ENCODE measurements around the gene MBOAT2.
"Not testable (repeated sequence)": the region's sequence is repeated elsewhere in the genome, so short reads cannot be mapped to it uniquely, and the experiment has no call there.

MBOAT2 gene

GRCh38 chr2:9003616-9004337 lies at the start of gene MBOAT2:
TSS of gene MBOAT2 (minus strand) at chr2:9003684. CDS start at chr2:9003614, 70 bp downstream.
- TF ChIP-seq, protein P1, sequence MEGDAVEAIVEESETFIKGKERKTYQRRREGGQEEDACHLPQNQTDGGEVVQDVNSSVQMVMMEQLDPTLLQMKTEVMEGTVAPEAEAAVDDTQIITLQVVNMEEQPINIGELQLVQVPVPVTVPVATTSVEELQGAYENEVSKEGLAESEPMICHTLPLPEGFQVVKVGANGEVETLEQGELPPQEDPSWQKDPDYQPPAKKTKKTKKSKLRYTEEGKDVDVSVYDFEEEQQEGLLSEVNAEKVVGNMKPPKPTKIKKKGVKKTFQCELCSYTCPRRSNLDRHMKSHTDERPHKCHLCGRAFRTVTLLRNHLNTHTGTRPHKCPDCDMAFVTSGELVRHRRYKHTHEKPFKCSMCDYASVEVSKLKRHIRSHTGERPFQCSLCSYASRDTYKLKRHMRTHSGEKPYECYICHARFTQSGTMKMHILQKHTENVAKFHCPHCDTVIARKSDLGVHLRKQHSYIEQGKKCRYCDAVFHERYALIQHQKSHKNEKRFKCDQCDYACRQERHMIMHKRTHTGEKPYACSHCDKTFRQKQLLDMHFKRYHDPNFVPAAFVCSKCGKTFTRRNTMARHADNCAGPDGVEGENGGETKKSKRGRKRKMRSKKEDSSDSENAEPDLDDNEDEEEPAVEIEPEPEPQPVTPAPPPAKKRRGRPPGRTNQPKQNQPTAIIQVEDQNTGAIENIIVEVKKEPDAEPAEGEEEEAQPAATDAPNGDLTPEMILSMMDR (IDR thresholded peaks at IDR 0.05) = no peak
- Histone ChIP-seq H3K4me3 (ENCODE audit: low read depth, low read length) (peak within 1 kb of the TSS; percentile 89), H3K27me3 (ENCODE audit: control insufficient read depth, insufficient read depth, low read length) (no peaks in the 10 kb centered on the region), H3K27ac (peak within 1 kb of the TSS; percentile 73), H3K4me1 (peaks cover 4% of the 10 kb centered on the region), H3K9me3 (ENCODE audit: control insufficient read depth, low read length) (no peaks in the 10 kb centered on the region), H3K9ac (peak within 1 kb of the TSS; percentile 85), H3K79me2 (peaks cover 16% of the 10 kb centered on the region), H3K36me3 (ENCODE audit: control insufficient read depth, insufficient read depth, low read length) (no peaks in the 10 kb centered on the region), H3K4me2 (ENCODE audit: low read length) (peak within 1 kb of the TSS; percentile 81), H2AFZ (peak within 1 kb of the TSS; percentile 93)

DNA sequence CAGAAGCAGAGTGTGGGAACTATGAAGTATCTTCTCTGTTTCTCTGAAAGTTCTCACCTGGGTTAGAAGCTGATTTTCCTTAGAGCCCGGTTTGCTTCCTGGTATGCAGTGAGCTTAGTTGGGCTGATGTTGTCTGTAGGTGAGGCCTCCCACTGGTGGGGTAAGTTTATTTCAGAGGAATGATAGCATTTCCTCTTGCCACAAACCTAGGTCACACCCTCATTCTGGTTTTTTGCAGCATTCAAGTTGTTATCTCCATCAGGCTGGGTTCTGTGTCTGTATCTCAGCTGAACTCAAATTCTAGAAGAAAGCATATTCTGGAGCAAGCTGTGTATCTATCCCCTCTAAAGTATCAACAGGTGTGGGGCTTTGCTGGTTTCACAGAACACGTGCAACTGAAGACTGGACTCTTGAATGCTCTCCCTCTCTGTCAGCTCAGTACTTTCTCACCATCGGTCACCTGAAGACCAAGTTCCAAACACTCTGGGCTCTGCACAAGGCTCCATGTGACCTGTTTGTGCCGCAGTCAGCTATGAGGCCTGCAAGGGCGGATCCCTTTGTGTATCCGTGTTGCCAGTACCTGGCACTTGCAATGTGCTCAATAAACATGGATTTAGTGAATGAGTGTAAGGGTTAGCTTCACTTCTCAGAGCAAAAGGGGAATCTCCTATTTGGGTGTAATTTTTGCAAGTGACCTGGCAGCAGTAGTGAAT lies 49.5 kb upstream of the MBOAT2 start:
- Histone ChIP-seq H3K79me2 (no peaks in the 10 kb centered on the region), H3K27me3 (ENCODE audit: control insufficient read depth, insufficient read depth, low read length) (no peaks in the 10 kb centered on the region), H3K4me3 (ENCODE audit: low read depth, low read length) (no peak overlapping the region), H3K9ac (no peak overlapping the region), H3K27ac (no peak overlapping the region), H3K36me3 (ENCODE audit: control insufficient read depth, insufficient read depth, low read length) (no peaks in the 10 kb centered on the region), H3K4me2 (ENCODE audit: low read length) (no peak overlapping the region), H3K9me3 (ENCODE audit: control insufficient read depth, low read length) (no peaks in the 10 kb centered on the region), H3K4me1 (peaks cover 7% of the 10 kb centered on the region), H2AFZ (no peak overlapping the region)
- TF ChIP-seq, protein P1 (IDR thresholded peaks at IDR 0.05) = no peak

GRCh38 chr2:9051451-9051850 lies 48.0 kb upstream of the MBOAT2 start:
- H3K79me2 ChIP-seq; H2AFZ ChIP-seq; H3K4me1 ChIP-seq; H3K27me3 ChIP-seq (ENCODE audit: control insufficient read depth, insufficient read depth, low read length); H3K9ac ChIP-seq; H3K36me3 ChIP-seq (ENCODE audit: control insufficient read depth, insufficient read depth, low read length); H3K9me3 ChIP-seq (ENCODE audit: control insufficient read depth, low read length); H3K4me3 ChIP-seq (ENCODE audit: low read depth, low read length); H3K4me2 ChIP-seq (ENCODE audit: low read length); H3K27ac ChIP-seq: not testable (repeated sequence)

- H3K27ac ChIP-seq = peak overlapping the region; percentile 60
- H3K9ac ChIP-seq = no peak overlapping the region
- TF ChIP-seq, protein P1 (IDR thresholded peaks at IDR 0.05) = no peak
Measured at GRCh38 chr2:9050122-9050809, 46.8 kb upstream of the MBOAT2 start.

DNA sequence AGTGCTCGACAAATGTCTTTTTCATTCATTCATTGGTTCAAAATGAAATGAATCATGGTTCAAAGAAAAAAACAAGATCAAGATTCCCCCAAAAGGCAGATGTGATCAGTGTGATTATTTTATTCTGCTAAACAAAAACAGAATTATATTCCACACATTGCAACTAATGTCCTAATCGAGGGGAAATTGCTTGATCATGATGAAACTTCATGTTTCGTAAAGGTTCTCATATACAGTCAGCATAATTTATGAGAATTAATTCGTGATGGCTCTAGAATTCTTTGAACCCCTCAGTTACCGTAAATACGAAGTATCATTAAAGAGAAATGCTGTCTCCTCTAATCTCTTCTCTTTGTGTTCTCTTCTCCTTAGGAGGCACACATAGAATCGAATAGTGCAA lies 42.1 kb upstream of the MBOAT2 start:
- TF ChIP-seq, protein P1 (IDR thresholded peaks at IDR 0.05) = no peak
- Histone ChIP-seq H3K27ac (no peak overlapping the region), H3K4me3 (ENCODE audit: low read depth, low read length) (no peak overlapping the region), H2AFZ (no peak overlapping the region), H3K4me1 (peaks cover 7% of the 10 kb centered on the region), H3K27me3 (ENCODE audit: control insufficient read depth, insufficient read depth, low read length) (no peaks in the 10 kb centered on the region), H3K4me2 (ENCODE audit: low read length) (no peak overlapping the region), H3K9me3 (ENCODE audit: control insufficient read depth, low read length) (no peaks in the 10 kb centered on the region), H3K79me2 (no peaks in the 10 kb centered on the region), H3K9ac (no peak overlapping the region), H3K36me3 (ENCODE audit: control insufficient read depth, insufficient read depth, low read length) (no peaks in the 10 kb centered on the region)

More at GRCh38 chr2:9050122-9050809, 46.8 kb upstream of the MBOAT2 start:
- H2AFZ ChIP-seq = peak overlapping the region; percentile 0
- no peaks in the 10 kb centered on the region for H3K9me3 ChIP-seq (ENCODE audit: control insufficient read depth, low read length)
- H3K4me1 ChIP-seq = peaks cover 7% of the 10 kb centered on the region
- peak overlapping the region; percentile 27 for H3K4me3 ChIP-seq (ENCODE audit: low read depth, low read length)
- H3K36me3 ChIP-seq (ENCODE audit: control insufficient read depth, insufficient read depth, low read length) = no peaks in the 10 kb centered on the region
- H3K27me3 ChIP-seq (ENCODE audit: control insufficient read depth, insufficient read depth, low read length) = no peaks in the 10 kb centered on the region
- peak overlapping the region; percentile 56 for H3K4me2 ChIP-seq (ENCODE audit: low read length)
- H3K79me2 ChIP-seq = no peaks in the 10 kb centered on the region

DNA sequence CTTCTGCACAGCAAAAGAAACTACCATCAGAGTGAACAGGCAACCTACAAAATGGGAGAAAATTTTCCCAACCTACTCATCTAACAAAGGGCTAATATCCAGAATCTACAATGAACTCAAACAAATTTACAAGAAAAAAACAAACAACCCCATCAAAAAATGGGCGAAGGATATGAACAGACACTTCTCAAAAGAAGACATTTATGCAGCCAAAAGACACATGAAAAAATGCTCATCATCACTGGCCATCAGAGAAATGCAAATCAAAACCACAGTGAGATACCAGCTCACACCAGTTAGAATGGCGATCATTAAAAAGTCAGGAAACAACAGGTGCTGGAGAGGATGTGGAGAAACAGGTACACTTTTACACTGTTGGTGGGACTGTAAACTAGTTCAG lies 40.0 kb upstream of the MBOAT2 start:
- H3K79me2 ChIP-seq = not testable (repeated sequence)

More for the DNA sequence above, 40.0 kb upstream of the MBOAT2 start:
- H3K27me3 ChIP-seq (ENCODE audit: control insufficient read depth, insufficient read depth, low read length); H3K9me3 ChIP-seq (ENCODE audit: control insufficient read depth, low read length); H3K4me1 ChIP-seq; H3K27ac ChIP-seq; H3K36me3 ChIP-seq (ENCODE audit: control insufficient read depth, insufficient read depth, low read length); H3K9ac ChIP-seq; H3K4me2 ChIP-seq (ENCODE audit: low read length); H2AFZ ChIP-seq; H3K4me3 ChIP-seq (ENCODE audit: low read depth, low read length): not testable (repeated sequence)
